ENCODE measurements around the gene WDR82.

GRCh38 chr3:52205727-52206372 lies 72.6 kb downstream of the WDR82 start:
- TF ChIP-seq POLR2A (IDR thresholded peaks at IDR 0.05; ENCODE audit: low read depth, low read length) = no peak
- no peak for TF ChIP-seq POLR2AphosphoS5 (IDR thresholded peaks at IDR 0.05; ENCODE audit: low read depth, low read length)
- TF ChIP-seq TAF1 (IDR thresholded peaks at IDR 0.05; ENCODE audit: borderline replicate concordance, low read depth, low read length) = no peak

Data from GM12892 (cell line).